Stimulated activated CD8-positive, alpha-beta memory T cell treated with anti-CD3 and anti-CD28 coated beads, Interleukin-7, amount 100 ng/mL, for 1 hour (primary cell): Measurements from ENCODE around the gene NSD2.
"Not testable (repeated sequence)": the region's sequence is repeated elsewhere in the genome, so short reads cannot be mapped to it uniquely, and the experiment has no call there.

Experiments used
- DNase-seq, 2 donors: peaks; one replicate each; pipeline ENCODE4 v3.0.0-alpha.2; 2020; ENCODE audit warnings: low read depth in 2 of 2

Gene NSD2

DNA sequence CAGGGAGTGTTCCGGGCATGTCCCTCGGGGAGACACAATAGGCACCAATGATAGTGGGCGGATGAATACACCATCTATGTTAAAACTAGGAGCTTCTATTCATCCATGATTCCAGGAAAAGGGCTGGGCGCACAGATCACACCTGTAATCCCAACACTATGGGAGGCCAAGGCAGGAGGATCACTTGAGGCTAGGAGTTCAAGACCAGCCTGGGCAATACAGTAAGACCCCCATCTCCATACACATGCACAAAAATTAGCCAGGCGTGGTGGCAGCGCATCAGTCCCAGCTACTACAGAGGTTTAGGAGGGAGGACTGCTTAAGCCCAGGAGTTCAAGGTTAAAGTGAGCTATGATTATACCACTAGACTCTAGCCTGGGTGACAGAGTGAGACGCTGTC, 135.2 kb downstream of the NSD2 start:
- no peak for DNase-seq

DNA sequence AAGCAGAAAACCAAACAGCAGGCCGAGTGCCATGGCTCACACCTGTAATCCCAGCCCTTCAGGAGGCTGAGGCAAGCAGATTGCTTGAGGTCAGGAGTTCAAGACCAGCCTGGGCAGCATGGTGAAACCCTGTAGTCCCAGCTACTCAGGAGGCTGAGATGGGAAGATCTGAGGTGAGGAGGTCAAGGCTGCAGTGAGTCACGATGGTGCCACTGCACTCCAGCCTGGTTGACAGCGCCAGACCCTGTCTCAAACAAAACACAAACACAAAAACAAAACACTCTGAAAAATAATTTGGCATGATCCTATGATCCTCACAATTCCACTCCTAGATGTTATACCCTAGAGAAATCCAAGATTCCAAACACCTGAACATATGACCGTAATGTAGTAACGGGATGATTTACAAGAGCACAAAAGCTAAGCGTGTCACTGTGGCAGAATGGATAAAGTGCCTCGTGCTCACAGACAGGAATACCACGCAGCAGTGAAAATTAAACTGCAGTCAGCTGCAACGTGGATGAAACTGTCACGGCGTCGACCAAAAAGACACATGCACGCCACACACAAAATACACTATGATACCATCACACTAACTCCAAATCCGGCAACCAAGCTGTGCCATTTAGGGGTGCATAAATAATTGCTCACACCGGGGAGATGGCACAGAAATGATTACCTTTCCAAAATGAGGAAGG, 135.9 kb downstream of the NSD2 start:
- no peak for DNase-seq

GRCh38 chr4:2007804-2008670, 136.8 kb downstream of the NSD2 start:
- no peak for DNase-seq

DNA sequence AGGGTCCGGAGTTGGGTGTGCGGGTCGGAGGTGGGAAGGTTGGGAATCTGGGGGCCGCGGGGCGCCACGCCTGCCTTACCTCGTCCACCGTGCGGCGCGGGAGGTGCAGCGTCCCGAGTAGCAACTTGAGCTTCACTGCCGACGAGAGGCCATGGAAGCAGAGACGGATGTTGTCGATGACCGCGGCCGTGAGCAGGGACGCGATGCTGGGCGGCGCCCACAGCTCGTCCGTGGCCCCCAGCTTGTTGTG, 137.4 kb downstream of the NSD2 start:
- DNase-seq, result no peak

GRCh38 chr4:2008921-2009650, 137.9 kb downstream of the NSD2 start, which contains the start of gene NELFA:
Gene NELFA (minus strand): TSS chr4:2008974. CDS start chr4:2008959, 15 bp downstream.
- peak; percentile 91 to 93 for DNase-seq

GRCh38 chr4:2009651-2010233, 138.5 kb downstream of the NSD2 start:
- DNase-seq, result peak in 1 of 2 donors; percentile 28

- DNase-seq, result no peak
Measured at GRCh38 chr4:2011583-2011982, 140.4 kb downstream of the NSD2 start.

- no peak for DNase-seq
Measured at GRCh38 chr4:2015008-2015407, 143.8 kb downstream of the NSD2 start.

GRCh38 chr4:2021358-2022018, 150.3 kb downstream of the NSD2 start:
- not testable (repeated sequence) for DNase-seq

- no peak for DNase-seq
Measured at GRCh38 chr4:2024683-2025082, 153.5 kb downstream of the NSD2 start.

GRCh38 chr4:2025817-2026216, 154.6 kb downstream of the NSD2 start:
- no peak for DNase-seq

- not testable (repeated sequence) for DNase-seq
Measured at GRCh38 chr4:2027120-2027519, 155.9 kb downstream of the NSD2 start.

GRCh38 chr4:2031161-2031560, 160.0 kb downstream of the NSD2 start:
- DNase-seq, result not testable (repeated sequence)
